Right atrium auricular region (tissue), 2 donors: ENCODE data around the gene HSD17B2. TPM values are rescaled to one million over a fixed set of nuclear protein-coding genes. Genes with fewer than 3 reads are reported as not detected.

Experiments
- DNase-seq: peaks from one replicate; pipeline ENCODE4 v3.0.0-alpha.2; 2019; ENCODE audit warnings: low spot score
- H3K27ac ChIP-seq, 2 donors: fragments of 200-600 bp; sonication (generic); 1 replicate in 1 of 2; 2 replicates in 1 of 2; pipeline ENCODE4 v1.5.1; 2016 to 2019
- H3K27me3 ChIP-seq, 2 donors: fragments of 200-600 bp; sonication (generic); one replicate each; pipeline versions ENCODE4 v1.5.1 to v1.6.0; 2017 to 2019
- H3K36me3 ChIP-seq: fragments of 200-600 bp; sonication (generic); one replicate; pipeline ENCODE4 v1.5.1; 2016
- H3K4me1 ChIP-seq, 2 donors: fragments of 200-600 bp; sonication (generic); one replicate each; pipeline versions ENCODE4 v1.5.1 to v1.6.0; 2017 to 2019
- H3K4me3 ChIP-seq, 2 donors: fragments of 200-600 bp; sonication (generic); 1 replicate in 1 of 2; 2 replicates in 1 of 2; pipeline ENCODE4 v1.5.1; 2017 to 2019; ENCODE audit warnings: mild to moderate bottlenecking in 1 of 2, moderate library complexity in 1 of 2
- H3K9me3 ChIP-seq, 2 donors: fragments of 200-600 bp; sonication (generic); one replicate each; pipeline ENCODE4 v1.5.1; 2019
- CTCF ChIP-seq, 2 donors: fragments of 200-600 bp; sonication (generic); IDR thresholded peaks; one replicate each; pipeline ENCODE4 v1.5.1; 2019; ENCODE audit warnings: antibody characterized with exemption in 2 of 2
- total RNA-seq, 2 donors: library from RNA; depleted of rRNA; stranded (reverse); fragments of >200 nt; gene quantifications; one replicate each; pipeline ENCODE4 v1.1.0, GENCODE V29; 2016

Gene HSD17B2
- total RNA-seq, 2 donors from 2014 or later, result not detected

GRCh38 chr16:81995651-81996050 lies 39.4 kb upstream of the HSD17B2 start:
- no peaks in the 10 kb centered on the region for H3K27me3 ChIP-seq
- H3K4me3 ChIP-seq, result no peak overlapping the region
- no peaks in the 10 kb centered on the region for H3K36me3 ChIP-seq
- TF ChIP-seq CTCF (IDR thresholded peaks at IDR 0.05), result no peak
- H3K27ac ChIP-seq, result no peak overlapping the region
- no peaks in the 10 kb centered on the region for H3K9me3 ChIP-seq
- no peak for DNase-seq
- H3K4me1 ChIP-seq, result peaks cover 0 to 8% of the 10 kb centered on the region in 2 donors

DNA sequence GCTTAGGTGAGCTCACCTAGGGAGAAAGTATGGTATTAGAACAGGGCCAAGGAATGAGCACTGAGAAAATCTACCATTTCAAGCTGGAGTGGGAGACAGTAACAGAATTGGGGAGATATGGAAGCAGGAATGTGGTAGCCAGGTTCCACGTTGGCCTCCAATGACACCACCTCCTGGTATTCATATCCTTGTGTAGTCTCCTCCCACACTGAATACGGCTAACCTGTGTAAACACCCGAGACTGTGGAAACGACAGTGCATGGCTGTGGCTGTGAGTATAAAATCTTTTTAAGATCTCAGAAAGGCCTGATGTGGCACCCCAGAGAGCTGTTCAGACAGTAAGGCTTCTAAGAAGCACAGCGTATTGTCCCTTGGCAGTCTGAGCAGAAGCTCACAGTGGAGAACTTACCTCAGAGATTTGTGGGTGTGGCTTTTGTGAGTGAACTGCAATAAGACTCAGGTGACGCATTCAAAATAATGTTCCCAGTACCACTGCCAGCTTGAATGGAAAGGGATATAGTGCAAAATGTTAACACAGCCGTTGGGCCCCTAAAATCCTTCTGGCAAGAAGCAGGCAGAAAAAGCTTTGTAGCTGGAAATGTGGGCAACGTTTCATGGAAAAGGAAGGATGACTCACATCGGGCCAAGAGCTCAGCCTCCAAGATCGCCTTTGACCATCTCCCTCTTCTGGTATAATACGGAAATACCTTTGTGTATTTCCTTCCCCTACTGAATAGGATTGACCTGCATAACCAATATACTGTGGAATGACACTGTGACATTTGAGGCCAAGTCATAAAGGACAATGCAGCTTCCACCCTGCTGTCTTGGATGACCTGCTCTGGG lies 38.2 kb upstream of the HSD17B2 start:
- no peak for TF ChIP-seq CTCF (IDR thresholded peaks at IDR 0.05)
- Histone ChIP-seq H3K27me3 (no peaks in the 10 kb centered on the region), H3K27ac (no peak overlapping the region), H3K4me1 (peaks cover 0 to 8% of the 10 kb centered on the region in 2 donors), H3K36me3 (no peaks in the 10 kb centered on the region), H3K9me3 (no peaks in the 10 kb centered on the region), H3K4me3 (no peak overlapping the region)
- no peak for DNase-seq

- H3K36me3 ChIP-seq, result no peaks in the 10 kb centered on the region
- no peak for DNase-seq
- no peaks in the 10 kb centered on the region for H3K9me3 ChIP-seq
- peaks cover 0 to 8% of the 10 kb centered on the region in 2 donors for H3K4me1 ChIP-seq
- no peak overlapping the region for H3K27ac ChIP-seq
- no peak overlapping the region for H3K4me3 ChIP-seq
- no peaks in the 10 kb centered on the region for H3K27me3 ChIP-seq
- no peak for TF ChIP-seq CTCF (IDR thresholded peaks at IDR 0.05)
Observed at GRCh38 chr16:81997738-81998137, 37.3 kb upstream of the HSD17B2 start.

DNA sequence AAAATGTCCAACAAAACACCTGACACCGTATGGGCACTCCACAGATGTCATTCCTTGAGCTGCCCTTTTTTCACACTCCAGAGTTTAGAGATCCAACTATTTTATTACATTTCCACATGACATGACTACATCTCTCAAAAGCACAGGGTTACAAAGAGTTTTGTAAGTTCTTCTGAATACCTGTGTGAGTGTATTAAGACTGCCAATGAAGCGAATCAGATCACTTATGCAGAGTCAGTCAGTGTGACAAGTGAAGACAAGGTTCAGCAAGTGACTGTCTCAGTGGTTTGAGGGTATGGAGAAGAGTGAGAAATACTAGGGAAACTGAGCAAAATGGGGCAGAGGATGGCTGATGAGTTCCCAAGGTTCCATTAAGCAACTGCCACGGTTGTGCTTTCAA lies 32.2 kb upstream of the HSD17B2 start:
- no peak for TF ChIP-seq CTCF (IDR thresholded peaks at IDR 0.05)
- no peak overlapping the region for H3K27ac ChIP-seq
- no peaks in the 10 kb centered on the region for H3K4me1 ChIP-seq
- no peaks in the 10 kb centered on the region for H3K27me3 ChIP-seq
- no peak overlapping the region for H3K4me3 ChIP-seq
- no peaks in the 10 kb centered on the region for H3K9me3 ChIP-seq
- H3K36me3 ChIP-seq, result no peaks in the 10 kb centered on the region
- no peak for DNase-seq

- H3K27ac ChIP-seq, result no peak overlapping the region
- no peak for TF ChIP-seq CTCF (IDR thresholded peaks at IDR 0.05)
- no peak for DNase-seq
Observed at GRCh38 chr16:82004601-82005000, 30.5 kb upstream of the HSD17B2 start.

More at GRCh38 chr16:82004601-82005000, 30.5 kb upstream of the HSD17B2 start:
- Histone ChIP-seq H3K27me3 (no peaks in the 10 kb centered on the region), H3K9me3 (peaks cover 7 to 11% of the 10 kb centered on the region in 2 donors), H3K36me3 (no peaks in the 10 kb centered on the region), H3K4me3 (no peak overlapping the region), H3K4me1 (no peaks in the 10 kb centered on the region)
